ENCODE results near the gene UPK2. TPM values are rescaled to one million over a fixed set of nuclear protein-coding genes. Genes with fewer than 3 reads are reported as not detected.
A peak's percentile ranks its signal among the peaks of the same experiment; 100 is the strongest.

UPK2 gene
- total RNA-seq, 2 experiments from 2014 or later: 0.19 to 0.32 TPM

DNA sequence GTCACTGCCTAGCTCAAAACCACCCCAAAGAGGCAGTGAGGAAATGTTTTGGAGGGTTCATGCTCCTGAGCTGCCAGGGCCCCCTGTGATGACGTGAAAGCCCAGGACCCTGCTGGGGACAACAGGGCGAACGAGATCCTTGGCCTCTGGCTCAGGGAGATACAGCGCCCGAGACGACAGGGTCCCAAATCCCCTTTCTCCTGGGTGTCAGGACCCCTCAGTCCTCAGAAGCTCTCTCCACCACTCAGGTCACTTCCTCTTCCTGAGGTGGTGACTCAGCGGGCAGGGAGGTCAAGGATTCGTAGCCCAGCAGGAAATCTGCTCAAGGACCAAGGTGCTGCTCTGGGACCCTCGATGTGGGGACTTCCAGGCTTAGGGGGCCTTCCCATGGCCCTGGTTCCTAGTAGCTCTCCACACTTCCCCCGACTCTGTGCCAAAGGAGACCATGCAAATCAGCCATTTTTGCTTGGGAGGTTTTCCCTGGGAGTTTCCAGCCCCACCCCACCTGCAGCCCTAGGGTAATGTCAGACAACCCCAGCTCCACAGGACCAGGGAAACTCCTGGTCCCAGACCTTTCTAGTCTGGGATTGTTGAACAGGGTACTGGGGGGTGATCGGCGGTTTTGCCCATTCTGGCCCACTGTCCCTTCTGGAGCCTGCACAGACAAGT is 43.2 kb upstream of the UPK2 start:
- ChIA-PET POLR2A (interaction anchor here (0.5 to 3.7 kb wide), 10 partner anchors 10 to 337 kb away, joined by 3 to 26 read pairs (median 4); partner anchors contain the start of genes BCL9L, CXCR5 and DDX6), CTCF (interaction anchor here (0.5 to 10.3 kb wide), 10 partner anchors 17 to 223 kb away, joined by 3 to 96 read pairs (median 6); partner anchors contain the start of genes SLC37A4 and UPK2)
- DNase-seq: peak; percentile 44
- Mint-ChIP-seq H3K4me1 (peaks cover 88% of the 10 kb centered on the region), H3K27ac (peak overlapping the region; percentile 100), H3K9me3 (ENCODE audit: low read depth) (no peaks in the 10 kb centered on the region), H3K27me3 (no peaks in the 10 kb centered on the region), H3K4me3 (peak overlapping the region; percentile 78), H3K36me3 (ENCODE audit: low read depth) (peaks cover 9% of the 10 kb centered on the region)
- intact Hi-C loops (cut with DNase I, micrococcal nuclease): loop anchor here (1.0 kb wide), 1 partner anchor 15 kb away; no protein-coding TSS in a partner anchor
- no peak for ATAC-seq

DNA sequence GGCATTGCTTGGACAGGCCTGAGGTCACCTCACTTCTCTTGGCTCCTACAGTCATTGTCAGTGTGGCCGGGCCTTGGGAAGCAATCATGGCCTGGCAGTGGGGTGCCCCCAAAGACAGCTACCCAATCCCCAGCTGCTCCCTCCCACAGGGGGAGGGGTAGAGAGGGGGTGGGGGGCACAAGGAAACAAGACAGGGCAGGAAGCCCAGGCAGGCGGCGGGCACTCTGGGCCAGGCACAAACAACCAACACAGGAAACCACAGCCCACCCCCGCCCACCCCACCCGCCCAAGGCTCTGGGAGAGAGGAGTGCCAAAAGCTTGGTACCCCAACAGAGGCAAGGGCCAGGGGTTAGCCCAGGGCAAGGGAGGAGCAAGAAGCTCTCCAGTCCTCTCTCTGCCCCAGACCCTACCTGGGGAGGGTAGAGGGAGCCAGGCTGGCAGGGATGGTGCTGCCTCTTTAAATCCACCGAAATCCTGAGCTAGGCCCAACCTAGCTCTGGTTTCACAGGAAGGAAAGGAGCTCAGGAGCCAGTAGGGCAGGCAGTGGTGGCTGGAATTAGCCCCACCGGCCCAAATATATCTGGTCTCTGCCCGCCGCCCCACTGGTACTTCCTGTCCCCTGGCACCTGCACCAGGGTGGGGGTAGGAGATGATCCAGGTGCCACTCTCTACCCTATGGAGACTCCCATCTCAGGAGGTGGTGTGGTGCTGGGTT is 42.5 kb upstream of the UPK2 start:
- Mint-ChIP-seq H3K36me3 (ENCODE audit: low read depth) (peaks cover 8% of the 10 kb centered on the region), H3K27me3 (no peaks in the 10 kb centered on the region), H3K4me3 (peak overlapping the region; percentile 78), H3K4me1 (peaks cover 87% of the 10 kb centered on the region), H3K27ac (peak overlapping the region; percentile 100), H3K9me3 (ENCODE audit: low read depth) (no peaks in the 10 kb centered on the region)
- CTCF ChIA-PET: interaction anchor here (0.5 to 10.3 kb wide), 8 partner anchors 18 to 224 kb away, joined by 3 to 96 read pairs (median 6); partner anchors contain the start of gene UPK2
- no peak for ATAC-seq
- POLR2A ChIA-PET: interaction anchor here (0.5 to 3.7 kb wide), 10 partner anchors 9 to 358 kb away, joined by 3 to 26 read pairs (median 6); partner anchors contain the start of genes BCL9L and CXCR5
- intact Hi-C loops (cut with DNase I, micrococcal nuclease): no loop called here
- DNase-seq: peak; percentile 50

DNA sequence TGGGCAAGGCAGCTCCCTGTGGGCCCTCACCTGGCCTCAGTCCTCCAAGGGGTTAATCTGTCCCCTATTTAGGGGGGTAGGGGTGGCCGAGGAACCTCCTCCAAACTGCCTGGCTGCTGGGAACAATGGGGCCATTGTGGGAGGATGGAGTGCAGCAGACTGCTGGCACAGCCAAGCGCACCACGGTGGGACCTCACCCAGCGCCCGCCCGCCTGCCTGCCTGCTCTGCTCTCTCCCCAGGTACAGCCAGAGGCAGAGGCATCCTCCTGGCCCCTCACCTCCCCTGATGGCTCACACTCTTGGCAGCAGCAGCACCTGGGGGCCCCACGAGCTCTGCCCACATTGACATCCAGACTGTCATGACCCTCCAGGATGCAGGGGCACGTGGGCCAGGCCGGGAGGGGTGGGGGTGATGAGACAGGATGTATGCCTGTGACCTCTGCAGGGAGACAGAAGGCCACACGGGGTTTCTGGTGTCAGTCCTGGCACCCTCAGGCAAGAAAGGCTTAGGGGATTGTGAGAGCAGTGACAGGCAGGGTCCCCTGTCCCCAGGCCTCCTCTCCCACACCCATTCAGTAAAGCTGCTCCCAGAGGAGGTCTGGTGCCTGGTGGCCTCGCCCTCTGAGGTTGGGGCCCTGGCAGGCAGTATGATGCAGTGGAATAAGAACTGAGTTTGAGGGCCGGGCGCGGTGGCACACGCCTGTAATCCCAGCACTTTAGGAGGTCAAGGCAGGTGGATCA is 41.8 kb upstream of the UPK2 start:
- ChIA-PET CTCF (interaction anchor here (1.2 to 10.3 kb wide), 3 partner anchors 17 to 225 kb away, joined by 4 to 96 read pairs (median 6); no protein-coding TSS in a partner anchor), POLR2A (interaction anchor here (0.5 to 3.7 kb wide), 8 partner anchors 8 to 358 kb away, joined by 3 to 26 read pairs (median 6); partner anchors contain the start of genes BCL9L and CXCR5)
- Mint-ChIP-seq H3K4me1 (peaks cover 85% of the 10 kb centered on the region), H3K36me3 (ENCODE audit: low read depth) (peaks cover 11% of the 10 kb centered on the region), H3K4me3 (peak overlapping the region; percentile 65), H3K9me3 (ENCODE audit: low read depth) (no peaks in the 10 kb centered on the region), H3K27ac (peak overlapping the region; percentile 100), H3K27me3 (no peaks in the 10 kb centered on the region)
- DNase-seq (peak; percentile 87), ATAC-seq (peak; percentile 37)
- intact Hi-C loops (cut with DNase I, micrococcal nuclease): no loop called here

DNA sequence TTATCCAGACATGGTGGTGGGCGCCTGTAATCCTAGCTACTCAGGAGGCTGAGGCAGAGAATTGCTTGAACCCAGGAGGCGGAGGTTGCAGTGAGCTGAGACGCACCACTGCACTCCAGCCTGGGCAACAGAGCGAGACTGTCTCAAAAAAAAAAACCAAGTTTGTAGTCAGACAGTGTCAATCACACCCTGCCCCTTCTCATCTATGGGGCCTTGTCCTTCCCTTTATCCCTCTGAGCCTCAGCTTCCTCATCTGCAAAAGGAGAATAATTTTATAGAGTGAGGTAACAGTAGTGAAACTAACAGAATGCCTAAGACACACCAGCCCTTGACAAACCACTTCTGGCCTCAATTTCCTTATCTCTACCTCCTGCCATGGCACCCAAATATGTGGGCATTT is 41.1 kb upstream of the UPK2 start:
- H3K27me3 Mint-ChIP-seq: no peaks in the 10 kb centered on the region
- peak overlapping the region; percentile 100 for H3K27ac Mint-ChIP-seq
- peaks cover 11% of the 10 kb centered on the region for H3K36me3 Mint-ChIP-seq (ENCODE audit: low read depth)
- peak overlapping the region; percentile 65 for H3K4me3 Mint-ChIP-seq
- no peak for DNase-seq
- ATAC-seq: no peak
- ChIA-PET CTCF (interaction anchor here (10.3 kb wide), 1 partner anchor 16 kb away, joined by 96 read pairs; no protein-coding TSS in a partner anchor), POLR2A (interaction anchor here (0.9 to 3.7 kb wide), 4 partner anchors 10 to 20 kb away, joined by 3 to 26 read pairs (median 10); partner anchors contain the start of gene BCL9L)
- H3K4me1 Mint-ChIP-seq: peaks cover 87% of the 10 kb centered on the region
- intact Hi-C loops (cut with DNase I, micrococcal nuclease): no loop called here
- H3K9me3 Mint-ChIP-seq (ENCODE audit: low read depth): no peaks in the 10 kb centered on the region

DNA sequence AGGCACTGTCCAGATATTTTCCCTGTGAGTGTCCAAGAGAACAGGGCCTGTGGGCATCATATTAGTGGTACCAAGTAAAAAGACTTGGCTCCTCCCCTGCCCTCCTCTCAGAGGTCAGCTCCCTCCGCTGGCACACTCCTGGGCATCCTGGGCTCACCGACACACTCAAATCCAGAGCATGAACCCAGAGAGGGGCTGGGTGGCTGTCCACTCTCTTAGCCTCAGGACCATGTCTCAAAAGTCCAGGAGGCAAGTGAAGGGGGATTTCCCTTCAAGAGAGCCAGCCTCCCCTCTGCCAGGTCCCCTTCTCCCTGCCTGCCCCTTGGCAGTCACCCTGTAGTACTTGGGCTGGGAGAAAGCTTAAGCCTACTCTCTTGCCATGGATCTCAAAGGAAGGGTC is 40.7 kb upstream of the UPK2 start:
- intact Hi-C loops (cut with DNase I, micrococcal nuclease): no loop called here
- Mint-ChIP-seq H3K27ac (peak overlapping the region; percentile 100), H3K27me3 (no peaks in the 10 kb centered on the region), H3K36me3 (ENCODE audit: low read depth) (peaks cover 11% of the 10 kb centered on the region), H3K9me3 (ENCODE audit: low read depth) (no peaks in the 10 kb centered on the region), H3K4me3 (no peak overlapping the region), H3K4me1 (peaks cover 91% of the 10 kb centered on the region)
- no peak for ATAC-seq
- peak; percentile 6 for DNase-seq
- ChIA-PET POLR2A (interaction anchor here (2.2 kb wide), 1 partner anchor 15 kb away, joined by 10 read pairs; no protein-coding TSS in a partner anchor), CTCF (interaction anchor here (1.0 to 10.3 kb wide), 2 partner anchors 16 to 38 kb away, joined by 3 to 96 read pairs; no protein-coding TSS in a partner anchor)

DNA sequence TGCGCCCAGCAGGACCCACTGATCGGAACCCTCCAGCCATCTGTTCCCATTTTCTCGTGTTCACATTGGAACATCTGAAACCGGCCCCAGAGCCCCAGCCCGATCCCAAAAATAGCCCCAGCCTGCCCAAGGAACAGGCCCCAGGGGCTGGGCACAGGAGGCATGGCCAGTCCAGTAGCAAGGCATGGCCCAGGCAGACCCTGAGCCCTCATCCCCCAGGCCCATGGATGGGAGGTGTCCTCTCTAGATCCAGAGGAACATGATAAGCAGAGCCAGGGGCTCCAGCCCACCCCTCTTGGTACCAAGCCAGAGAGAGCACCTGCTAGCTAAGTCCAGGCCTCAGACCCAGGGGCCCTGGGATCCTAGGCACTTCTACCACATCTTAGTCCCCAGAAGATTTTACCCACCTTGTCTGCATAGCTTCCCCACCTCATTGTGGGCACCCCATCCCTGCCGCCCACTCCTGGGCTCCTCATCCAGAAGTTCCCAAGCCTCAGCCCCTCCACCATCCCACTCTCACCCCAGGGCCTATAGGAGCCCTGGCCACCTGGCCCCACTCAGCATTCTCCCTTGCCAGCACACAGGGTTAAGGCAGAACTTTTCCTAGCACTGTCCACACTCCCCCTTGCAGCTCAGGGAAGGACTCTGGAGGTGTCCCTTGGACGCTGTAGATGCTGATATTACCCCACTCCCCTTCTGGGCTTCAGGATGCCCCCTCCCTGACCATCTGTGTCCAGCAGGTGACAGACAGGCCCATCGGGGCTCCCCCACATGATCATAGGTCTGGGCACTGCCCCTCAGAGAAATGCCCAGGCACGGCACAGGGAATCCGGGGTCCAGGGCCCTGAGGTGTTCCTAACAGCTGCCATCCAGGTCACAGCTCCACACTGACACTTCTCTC is 39.9 kb upstream of the UPK2 start:
- ATAC-seq: no peak
- peak overlapping the region; percentile 100 for H3K27ac Mint-ChIP-seq
- intact Hi-C loops (cut with DNase I, micrococcal nuclease): no loop called here

DNA sequence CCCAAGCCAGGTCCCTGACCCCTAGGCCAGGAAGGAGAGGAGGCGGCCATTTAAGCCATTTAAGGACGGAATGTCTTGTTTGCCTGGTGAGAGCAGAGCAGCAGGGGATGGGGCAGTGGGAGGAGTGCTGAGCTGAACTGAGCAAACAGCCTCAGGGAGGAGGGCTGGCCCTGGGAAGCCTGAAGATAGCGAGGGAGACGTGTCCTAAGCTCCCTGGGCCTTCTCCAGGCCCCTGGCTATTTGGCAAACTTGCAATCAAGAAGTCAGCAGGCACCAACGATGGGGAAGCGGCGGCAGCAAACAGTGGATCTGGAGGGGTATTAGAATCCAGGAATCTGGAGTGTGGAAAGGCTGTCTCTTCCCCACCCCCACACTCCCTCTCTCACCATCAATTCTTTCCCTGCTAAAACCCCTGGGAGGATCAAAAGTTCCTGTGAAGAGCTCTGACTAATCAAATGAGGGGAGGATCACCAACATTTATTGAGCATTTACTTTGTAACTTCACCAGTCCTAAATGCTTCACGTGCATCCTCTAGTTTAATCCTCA is 39.2 kb upstream of the UPK2 start:
- Mint-ChIP-seq H3K27ac (peak overlapping the region; percentile 100), H3K4me1 (peaks cover 91% of the 10 kb centered on the region), H3K27me3 (no peaks in the 10 kb centered on the region), H3K9me3 (ENCODE audit: low read depth) (no peaks in the 10 kb centered on the region), H3K36me3 (ENCODE audit: low read depth) (peaks cover 11% of the 10 kb centered on the region), H3K4me3 (peak overlapping the region; percentile 86)
- peak; percentile 16 for DNase-seq
- POLR2A ChIA-PET: no interaction called here
- intact Hi-C loops (cut with DNase I, micrococcal nuclease): loop anchor here in 1 of 2 experiments (1.0 kb wide), 1 partner anchor 9 kb away; no protein-coding TSS in a partner anchor
- CTCF ChIA-PET: interaction anchor here (1.7 to 10.3 kb wide), 2 partner anchors 9 to 15 kb away, joined by 5 to 96 read pairs; partner anchors contain the start of gene BCL9L
- ATAC-seq: no peak

More for the DNA sequence above, 39.9 kb upstream of the UPK2 start:
- Mint-ChIP-seq H3K4me3 (peak overlapping the region; percentile 86), H3K4me1 (peaks cover 94% of the 10 kb centered on the region), H3K27me3 (no peaks in the 10 kb centered on the region), H3K36me3 (ENCODE audit: low read depth) (peaks cover 11% of the 10 kb centered on the region), H3K9me3 (ENCODE audit: low read depth) (no peaks in the 10 kb centered on the region)
- ChIA-PET CTCF (interaction anchor here (1.0 to 10.3 kb wide), 3 partner anchors 10 to 39 kb away, joined by 3 to 96 read pairs (median 5); partner anchors contain the start of gene BCL9L), POLR2A (interaction anchor here (2.2 kb wide), 1 partner anchor 14 kb away, joined by 10 read pairs; no protein-coding TSS in a partner anchor)
- DNase-seq: no peak

DNA sequence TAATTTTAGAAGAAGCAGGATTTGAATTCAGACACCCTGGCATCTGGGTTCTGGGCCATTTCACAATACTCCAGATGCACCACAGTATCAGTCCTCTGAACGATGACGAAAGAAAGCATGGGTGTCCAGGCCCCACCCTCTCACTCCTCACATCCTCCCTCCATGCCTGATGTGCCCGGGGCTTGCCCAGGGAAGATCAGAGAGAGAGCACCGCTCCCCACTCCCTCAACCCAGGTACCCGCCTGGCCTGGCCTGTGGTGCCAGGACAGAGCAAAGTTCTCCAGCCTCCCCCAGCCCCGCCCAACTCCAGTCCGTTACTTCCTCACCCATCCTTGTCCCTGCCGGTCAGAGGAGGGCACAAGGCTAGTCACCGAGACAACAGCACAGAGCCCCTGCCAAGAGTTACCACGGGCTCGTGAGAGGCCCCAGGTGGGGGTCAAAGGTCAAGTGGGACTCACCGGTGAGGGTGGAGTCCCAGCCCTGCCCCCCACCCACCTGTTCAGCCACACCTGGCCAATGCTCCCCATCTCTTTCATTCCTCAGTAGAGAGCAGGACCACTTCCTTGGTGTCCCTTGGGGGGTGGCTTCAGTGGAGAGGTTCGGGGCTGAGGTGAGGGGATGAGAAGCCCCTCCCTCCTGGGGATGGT is 38.5 kb upstream of the UPK2 start:
- peak overlapping the region; percentile 100 for H3K27ac Mint-ChIP-seq
- ATAC-seq (peak; percentile 48), DNase-seq (peak; percentile 81)
- no peaks in the 10 kb centered on the region for H3K9me3 Mint-ChIP-seq (ENCODE audit: low read depth)
- intact Hi-C loops (cut with DNase I, micrococcal nuclease): loop anchor here in 1 of 2 experiments (1.0 kb wide), 1 partner anchor 9 kb away; no protein-coding TSS in a partner anchor
- CTCF ChIA-PET: interaction anchor here (1.7 to 10.3 kb wide), 2 partner anchors 9 to 14 kb away, joined by 5 to 96 read pairs; partner anchors contain the start of gene BCL9L
- H3K4me1 Mint-ChIP-seq: peaks cover 84% of the 10 kb centered on the region
- POLR2A ChIA-PET: no interaction called here
- no peaks in the 10 kb centered on the region for H3K27me3 Mint-ChIP-seq
- peaks cover 11% of the 10 kb centered on the region for H3K36me3 Mint-ChIP-seq (ENCODE audit: low read depth)
- H3K4me3 Mint-ChIP-seq: peak overlapping the region; percentile 86

DNA sequence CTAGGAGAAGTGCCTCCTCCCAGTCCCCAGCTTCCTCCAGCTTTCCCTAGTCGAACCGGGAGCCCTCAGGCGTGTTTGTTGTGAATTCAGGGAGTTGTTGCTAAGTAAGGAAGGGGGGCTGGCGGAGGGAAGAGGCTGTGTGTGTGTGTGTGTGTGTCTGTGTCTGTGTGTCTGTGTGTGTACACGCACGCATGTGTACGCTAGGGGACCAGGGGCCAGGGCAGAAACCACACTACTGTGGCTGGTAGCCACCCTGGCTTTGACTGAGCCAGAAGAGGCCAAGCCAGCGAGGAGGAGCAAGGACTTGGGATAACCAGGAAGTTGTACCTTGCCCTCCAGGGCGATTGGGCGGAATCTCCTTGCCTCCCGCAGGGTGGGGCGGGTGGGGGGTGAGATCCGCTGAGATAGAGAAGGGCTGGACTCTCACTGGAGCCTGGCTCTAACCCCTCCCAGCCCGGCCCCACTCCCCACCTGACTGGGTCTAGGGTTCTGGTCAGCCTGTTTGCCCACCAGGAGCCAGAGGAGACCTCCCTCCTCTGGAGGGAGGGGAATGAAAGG is 37.9 kb upstream of the UPK2 start:
- H3K27ac Mint-ChIP-seq: peak overlapping the region; percentile 100
- CTCF ChIA-PET: interaction anchor here (1.7 kb wide), 1 partner anchor 8 kb away, joined by 5 read pairs; the partner anchor contains the start of gene BCL9L

More for the DNA sequence above, 37.9 kb upstream of the UPK2 start:
- Mint-ChIP-seq H3K27me3 (no peaks in the 10 kb centered on the region), H3K36me3 (ENCODE audit: low read depth) (peaks cover 11% of the 10 kb centered on the region), H3K4me1 (peaks cover 82% of the 10 kb centered on the region), H3K4me3 (peak overlapping the region; percentile 86), H3K9me3 (ENCODE audit: low read depth) (no peaks in the 10 kb centered on the region)
- POLR2A ChIA-PET: interaction anchor here (0.7 kb wide), 1 partner anchor 100 kb away, joined by 3 read pairs; the partner anchor contains the start of genes RPS25 and TRAPPC4
- DNase-seq (peak; percentile 65), ATAC-seq (no peak)
- intact Hi-C loops (cut with DNase I, micrococcal nuclease): no loop called here

Measured in activated CD4-positive, alpha-beta T cell treated with anti-CD3 and anti-CD28 coated beads for 36 hours (primary cell).